Measurements from ENCODE around the gene NINJ2.

NINJ2 gene

GRCh38 chr12:693934-694533 lies 30.8 kb upstream of the NINJ2 start:
- no peak overlapping the region for H3K27ac ChIP-seq (ENCODE audit: low read depth, low read length)
- no peak overlapping the region for H3K4me3 ChIP-seq (ENCODE audit: low read depth, low read length)
- no peaks in the 10 kb centered on the region for H3K79me2 ChIP-seq (ENCODE audit: control insufficient read depth, insufficient read depth, low read length, unreplicated experiment)
- H3K36me3 ChIP-seq (ENCODE audit: insufficient read depth, low read length): no peaks in the 10 kb centered on the region
- H2AFZ ChIP-seq (ENCODE audit: low read length, unreplicated experiment): no peak overlapping the region
- no peaks in the 10 kb centered on the region for H3K27me3 ChIP-seq (ENCODE audit: insufficient read depth, low read length)
- no peaks in the 10 kb centered on the region for H3K4me1 ChIP-seq (ENCODE audit: control insufficient read depth, insufficient read depth, low read length, unreplicated experiment)

GRCh38 chr12:692274-692673 lies 29.0 kb upstream of the NINJ2 start:
- no peaks in the 10 kb centered on the region for H3K36me3 ChIP-seq (ENCODE audit: insufficient read depth, low read length)
- no peak overlapping the region for H2AFZ ChIP-seq (ENCODE audit: low read length, unreplicated experiment)
- H3K79me2 ChIP-seq (ENCODE audit: control insufficient read depth, insufficient read depth, low read length, unreplicated experiment): no peaks in the 10 kb centered on the region
- no peak overlapping the region for H3K27ac ChIP-seq (ENCODE audit: low read depth, low read length)
- no peaks in the 10 kb centered on the region for H3K27me3 ChIP-seq (ENCODE audit: insufficient read depth, low read length)
- no peaks in the 10 kb centered on the region for H3K4me1 ChIP-seq (ENCODE audit: control insufficient read depth, insufficient read depth, low read length, unreplicated experiment)
- H3K4me3 ChIP-seq (ENCODE audit: low read depth, low read length): no peak overlapping the region

GRCh38 chr12:690466-690865 lies 27.2 kb upstream of the NINJ2 start:
- Histone ChIP-seq H3K4me3 (ENCODE audit: low read depth, low read length) (no peak overlapping the region), H3K27ac (ENCODE audit: low read depth, low read length) (no peak overlapping the region), H3K4me1 (ENCODE audit: control insufficient read depth, insufficient read depth, low read length, unreplicated experiment) (no peaks in the 10 kb centered on the region), H3K79me2 (ENCODE audit: control insufficient read depth, insufficient read depth, low read length, unreplicated experiment) (no peaks in the 10 kb centered on the region), H2AFZ (ENCODE audit: low read length, unreplicated experiment) (no peak overlapping the region), H3K36me3 (ENCODE audit: insufficient read depth, low read length) (no peaks in the 10 kb centered on the region), H3K27me3 (ENCODE audit: insufficient read depth, low read length) (no peaks in the 10 kb centered on the region)

- Histone ChIP-seq H3K27me3 (ENCODE audit: insufficient read depth, low read length) (no peaks in the 10 kb centered on the region), H3K36me3 (ENCODE audit: insufficient read depth, low read length) (no peaks in the 10 kb centered on the region), H3K27ac (ENCODE audit: low read depth, low read length) (no peak overlapping the region), H2AFZ (ENCODE audit: low read length, unreplicated experiment) (no peak overlapping the region), H3K79me2 (ENCODE audit: control insufficient read depth, insufficient read depth, low read length, unreplicated experiment) (no peaks in the 10 kb centered on the region), H3K4me1 (ENCODE audit: control insufficient read depth, insufficient read depth, low read length, unreplicated experiment) (no peaks in the 10 kb centered on the region), H3K4me3 (ENCODE audit: low read depth, low read length) (no peak overlapping the region)
Observed at GRCh38 chr12:685388-685787, 22.1 kb upstream of the NINJ2 start.

- Histone ChIP-seq H3K27ac (ENCODE audit: low read depth, low read length) (no peak overlapping the region), H2AFZ (ENCODE audit: low read length, unreplicated experiment) (no peak overlapping the region), H3K36me3 (ENCODE audit: insufficient read depth, low read length) (no peaks in the 10 kb centered on the region), H3K79me2 (ENCODE audit: control insufficient read depth, insufficient read depth, low read length, unreplicated experiment) (no peaks in the 10 kb centered on the region), H3K27me3 (ENCODE audit: insufficient read depth, low read length) (no peaks in the 10 kb centered on the region), H3K4me1 (ENCODE audit: control insufficient read depth, insufficient read depth, low read length, unreplicated experiment) (no peaks in the 10 kb centered on the region), H3K4me3 (ENCODE audit: low read depth, low read length) (no peak overlapping the region)
Observed at GRCh38 chr12:684416-684815, 21.2 kb upstream of the NINJ2 start.

GRCh38 chr12:681568-682256 lies 18.5 kb upstream of the NINJ2 start:
- H3K27ac ChIP-seq (ENCODE audit: low read depth, low read length): no peak overlapping the region
- no peak overlapping the region for H2AFZ ChIP-seq (ENCODE audit: low read length, unreplicated experiment)

GRCh38 chr12:678747-679712 lies 15.8 kb upstream of the NINJ2 start:
- H3K27ac ChIP-seq (ENCODE audit: low read depth, low read length): no peak overlapping the region
- no peak overlapping the region for H3K4me3 ChIP-seq (ENCODE audit: low read depth, low read length)
- H3K79me2 ChIP-seq (ENCODE audit: control insufficient read depth, insufficient read depth, low read length, unreplicated experiment): no peaks in the 10 kb centered on the region
- no peaks in the 10 kb centered on the region for H3K36me3 ChIP-seq (ENCODE audit: insufficient read depth, low read length)
- H2AFZ ChIP-seq (ENCODE audit: low read length, unreplicated experiment): no peak overlapping the region
- H3K4me1 ChIP-seq (ENCODE audit: control insufficient read depth, insufficient read depth, low read length, unreplicated experiment): peaks cover 4% of the 10 kb centered on the region
- no peaks in the 10 kb centered on the region for H3K27me3 ChIP-seq (ENCODE audit: insufficient read depth, low read length)

More at GRCh38 chr12:681568-682256, 18.5 kb upstream of the NINJ2 start:
- H3K4me1 ChIP-seq (ENCODE audit: control insufficient read depth, insufficient read depth, low read length, unreplicated experiment): no peaks in the 10 kb centered on the region
- H3K79me2 ChIP-seq (ENCODE audit: control insufficient read depth, insufficient read depth, low read length, unreplicated experiment): no peaks in the 10 kb centered on the region
- H3K4me3 ChIP-seq (ENCODE audit: low read depth, low read length): no peak overlapping the region
- H3K36me3 ChIP-seq (ENCODE audit: insufficient read depth, low read length): no peaks in the 10 kb centered on the region
- no peaks in the 10 kb centered on the region for H3K27me3 ChIP-seq (ENCODE audit: insufficient read depth, low read length)

GRCh38 chr12:675562-675961 lies 12.3 kb upstream of the NINJ2 start:
- no peak overlapping the region for H3K27ac ChIP-seq (ENCODE audit: low read depth, low read length)
- H3K79me2 ChIP-seq (ENCODE audit: control insufficient read depth, insufficient read depth, low read length, unreplicated experiment): no peaks in the 10 kb centered on the region
- no peak overlapping the region for H3K4me3 ChIP-seq (ENCODE audit: low read depth, low read length)
- no peaks in the 10 kb centered on the region for H3K27me3 ChIP-seq (ENCODE audit: insufficient read depth, low read length)
- H3K36me3 ChIP-seq (ENCODE audit: insufficient read depth, low read length): no peaks in the 10 kb centered on the region
- peaks cover 4% of the 10 kb centered on the region for H3K4me1 ChIP-seq (ENCODE audit: control insufficient read depth, insufficient read depth, low read length, unreplicated experiment)
- no peak overlapping the region for H2AFZ ChIP-seq (ENCODE audit: low read length, unreplicated experiment)

- no peaks in the 10 kb centered on the region for H3K79me2 ChIP-seq (ENCODE audit: control insufficient read depth, insufficient read depth, low read length, unreplicated experiment)
- H3K4me3 ChIP-seq (ENCODE audit: low read depth, low read length): no peak overlapping the region
- no peaks in the 10 kb centered on the region for H3K36me3 ChIP-seq (ENCODE audit: insufficient read depth, low read length)
- H3K27ac ChIP-seq (ENCODE audit: low read depth, low read length): no peak overlapping the region
- H3K27me3 ChIP-seq (ENCODE audit: insufficient read depth, low read length): no peaks in the 10 kb centered on the region
- no peak overlapping the region for H2AFZ ChIP-seq (ENCODE audit: low read length, unreplicated experiment)
- H3K4me1 ChIP-seq (ENCODE audit: control insufficient read depth, insufficient read depth, low read length, unreplicated experiment): peaks cover 4% of the 10 kb centered on the region
Observed at GRCh38 chr12:674272-674781, 11.1 kb upstream of the NINJ2 start.

- Histone ChIP-seq H3K36me3 (ENCODE audit: insufficient read depth, low read length) (no peaks in the 10 kb centered on the region), H3K27me3 (ENCODE audit: insufficient read depth, low read length) (no peaks in the 10 kb centered on the region), H2AFZ (ENCODE audit: low read length, unreplicated experiment) (no peak overlapping the region), H3K4me3 (ENCODE audit: low read depth, low read length) (no peak overlapping the region), H3K79me2 (ENCODE audit: control insufficient read depth, insufficient read depth, low read length, unreplicated experiment) (no peaks in the 10 kb centered on the region), H3K4me1 (ENCODE audit: control insufficient read depth, insufficient read depth, low read length, unreplicated experiment) (peaks cover 4% of the 10 kb centered on the region), H3K27ac (ENCODE audit: low read depth, low read length) (no peak overlapping the region)
Observed at GRCh38 chr12:673849-674248, 10.6 kb upstream of the NINJ2 start.
